Gastrocnemius medialis (tissue), 4 donors: ENCODE results near the gene S100A11. TPM values are rescaled to one million over a fixed set of nuclear protein-coding genes. Genes with fewer than 3 reads are reported as not detected.

Experiments
- ATAC-seq, 2 donors: fragments of 150-250 bp; one replicate each; pipeline ENCODE4 v1.9.1; 2016
- DNase-seq, 2 donors: peaks; one replicate each; pipeline ENCODE4 v3.0.0-alpha.2; 2019
- H3K27ac ChIP-seq, 4 donors: fragments of 200-600 bp; sonication (generic); 1 replicate in 1 of 4; 2 replicates in 3 of 4; pipeline ENCODE4 v1.5.1; 2016 to 2018; ENCODE audit warnings: mild to moderate bottlenecking in 2 of 4, moderate library complexity in 1 of 4
- H3K27me3 ChIP-seq, 3 donors: fragments of 200-600 bp; sonication (generic) in 2 of 3; 1 replicate in 1 of 3; 2 replicates in 2 of 3; pipeline versions ENCODE4 v1.5.1 to v1.6.0; 2016 to 2019; ENCODE audit warnings: mild to moderate bottlenecking in 1 of 3, moderate library complexity in 1 of 3
- H3K36me3 ChIP-seq, 2 donors: fragments of 200-600 bp; sonication (generic) in 1 of 2; one replicate each; pipeline ENCODE4 v1.5.1; 2017 to 2018
- H3K4me1 ChIP-seq, 2 donors: fragments of 200-600 bp; sonication (generic) in 1 of 2; one replicate each; pipeline ENCODE4 v1.5.1; 2016 to 2017; ENCODE audit warnings: mild to moderate bottlenecking in 2 of 2
- H3K4me3 ChIP-seq, 4 donors: fragments of 200-600 bp; sonication (generic) in 3 of 4; 1 replicate in 1 of 4; 2 replicates in 3 of 4; pipeline ENCODE4 v1.5.1; 2016 to 2019; ENCODE audit warnings: mild to moderate bottlenecking in 2 of 4
- H3K9me3 ChIP-seq, 3 donors: fragments of 200-600 bp; sonication (generic) in 2 of 3; 1 replicate in 1 of 3; 2 replicates in 2 of 3; pipeline ENCODE4 v1.5.1; 2016 to 2019
- CTCF ChIP-seq, 5 experiments: fragments of 450-650 bp in 3 of 5; fragments of 200-600 bp in 2 of 5; sonication (generic) in 2 of 5; IDR thresholded peaks in 4 of 5; conservative IDR thresholded peaks in 1 of 5; 1 replicate in 4 of 5; 2 replicates in 1 of 5; pipeline ENCODE4 v1.5.1; 2016 to 2019; ENCODE audit warnings: antibody characterized with exemption in 5 of 5, mild to moderate bottlenecking in 3 of 5, moderate library complexity in 3 of 5
- POLR2A ChIP-seq, 2 donors: fragments of 450-650 bp; IDR thresholded peaks; one replicate each; pipeline ENCODE4 v1.6.1; 2017; ENCODE audit warnings: antibody characterized with exemption in 2 of 2, mild to moderate bottlenecking in 2 of 2, moderate library complexity in 2 of 2
- in situ Hi-C, 4 donors: fragments of 200-750 bp; cut with MboI; loops; one replicate each; pipeline versions ENCODE4 v1.15.0 to v1.8.0; 2017; ENCODE audit warnings: low sequenced_read_pairs in 4 of 4
- intact Hi-C: fragments of 100-400 bp; cut with DNase I; formaldehyde crosslinking; loops from one replicate; pipeline ENCODE4 v1.15.1; 2023; ENCODE audit warnings: low total_unique reads
- total RNA-seq, 4 donors: library from RNA; depleted of rRNA; stranded (reverse); fragments of >200 nt; gene quantifications; one replicate each; pipeline versions ENCODE4 v1.1.0 to v1.2.3, GENCODE V29; 2016

S100A11 gene
- total RNA-seq, 4 donors from 2014 or later, result 8.4 to 66.2 (median 29.8) TPM

GRCh38 chr1:151991663-151992302 lies 45.0 kb downstream of the S100A11 start:
- ATAC-seq, result no peak
- Histone ChIP-seq H3K4me1 (peaks cover 37% of the 10 kb centered on the region in 2 donors), H3K9me3 (no peaks in the 10 kb centered on the region), H3K27ac (peak overlapping the region; percentile 67 to 79 (median 76)), H3K27me3 (peaks cover 3 to 18% (median 15%) of the 10 kb centered on the region in 3 donors), H3K36me3 (no peaks in the 10 kb centered on the region), H3K4me3 (peak overlapping the region; percentile 57 to 73 (median 62))
- in situ Hi-C loops (loop anchor here in 1 of 4 donors (10.0 kb wide), 1 partner anchor 57 kb away; no protein-coding TSS in a partner anchor), intact Hi-C loops (loop anchor here (5.0 kb wide), 1 partner anchor 44 kb away; no protein-coding TSS in a partner anchor)
- DNase-seq, result no peak
- TF ChIP-seq POLR2A (IDR thresholded peaks at IDR 0.05) (no peak), CTCF (IDR thresholded peaks at IDR 0.05 in 4 of 5, conservative IDR thresholded peaks at IDR 0.05 in 1 of 5) (no peak)

- Histone ChIP-seq H3K4me1 (peaks cover 37% of the 10 kb centered on the region in 2 donors), H3K9me3 (no peaks in the 10 kb centered on the region), H3K27ac (peak overlapping the region in 2 of 4 donors; percentile 78 to 79), H3K27me3 (peaks cover 3 to 18% (median 15%) of the 10 kb centered on the region in 3 donors), H3K4me3 (no peak overlapping the region), H3K36me3 (peaks cover 0 to 1% of the 10 kb centered on the region in 2 donors)
- TF ChIP-seq POLR2A (IDR thresholded peaks at IDR 0.05) (no peak), CTCF (IDR thresholded peaks at IDR 0.05 in 4 of 5, conservative IDR thresholded peaks at IDR 0.05 in 1 of 5) (no peak)
- intact Hi-C loops, result loop anchor here (5.0 kb wide), 1 partner anchor 44 kb away; no protein-coding TSS in a partner anchor
- ATAC-seq, result no peak
- no peak for DNase-seq
- in situ Hi-C loops, result loop anchor here in 1 of 4 donors (10.0 kb wide), 1 partner anchor 56 kb away; no protein-coding TSS in a partner anchor
These were observed 46.0 kb downstream of the S100A11 start for GRCh38 chr1:151990856-151991198.

GRCh38 chr1:151990058-151990855 lies 46.5 kb downstream of the S100A11 start:
- Histone ChIP-seq H3K4me1 (peaks cover 37% of the 10 kb centered on the region in 2 donors), H3K27me3 (peaks cover 3 to 18% (median 15%) of the 10 kb centered on the region in 3 donors), H3K27ac (peak overlapping the region; percentile 31 to 64 (median 48)), H3K4me3 (peak overlapping the region in 1 of 4 donors; percentile 3), H3K36me3 (peaks cover 0 to 7% of the 10 kb centered on the region in 2 donors), H3K9me3 (no peaks in the 10 kb centered on the region)
- TF ChIP-seq CTCF (IDR thresholded peaks at IDR 0.05 in 4 of 5, conservative IDR thresholded peaks at IDR 0.05 in 1 of 5) (no peak), POLR2A (IDR thresholded peaks at IDR 0.05) (no peak)
- no peak for ATAC-seq
- DNase-seq, result no peak
- intact Hi-C loops (loop anchor here (5.0 kb wide), 1 partner anchor 43 kb away; no protein-coding TSS in a partner anchor), in situ Hi-C loops (loop anchor here in 1 of 4 donors (10.0 kb wide), 1 partner anchor 55 kb away; no protein-coding TSS in a partner anchor)

- Histone ChIP-seq H3K4me1 (peaks cover 34 to 41% of the 10 kb centered on the region in 2 donors), H3K4me3 (peak overlapping the region in 1 of 4 donors; percentile 3), H3K27ac (peak overlapping the region; percentile 44 to 74 (median 60)), H3K27me3 (peaks cover 3 to 18% (median 14%) of the 10 kb centered on the region in 3 donors), H3K36me3 (peaks cover 0 to 15% of the 10 kb centered on the region in 2 donors), H3K9me3 (no peaks in the 10 kb centered on the region)
- DNase-seq (peak in 1 of 2 donors; percentile 65), ATAC-seq (peak; percentile 30 to 39)
- in situ Hi-C loops, result no loop called here
- no peak for TF ChIP-seq POLR2A (IDR thresholded peaks at IDR 0.05)
- intact Hi-C loops, result loop anchor here (1.0 kb wide), 1 partner anchor 15 kb away; no protein-coding TSS in a partner anchor
These were observed 47.5 kb downstream of the S100A11 start for GRCh38 chr1:151989211-151989862.
